MV-4-11 (cell line): ENCODE measurements around the gene CENPV.
A peak's percentile ranks its signal among the peaks of the same experiment; 100 is the strongest.
"Not testable (repeated sequence)": the region's sequence is repeated elsewhere in the genome, so short reads cannot be mapped to it uniquely, and the experiment has no call there.

Experiments used
- DNase-seq: peaks from one replicate; lab custom pipeline; 2025; lab: John Stamatoyannopoulos, UW

The CENPV gene

DNA sequence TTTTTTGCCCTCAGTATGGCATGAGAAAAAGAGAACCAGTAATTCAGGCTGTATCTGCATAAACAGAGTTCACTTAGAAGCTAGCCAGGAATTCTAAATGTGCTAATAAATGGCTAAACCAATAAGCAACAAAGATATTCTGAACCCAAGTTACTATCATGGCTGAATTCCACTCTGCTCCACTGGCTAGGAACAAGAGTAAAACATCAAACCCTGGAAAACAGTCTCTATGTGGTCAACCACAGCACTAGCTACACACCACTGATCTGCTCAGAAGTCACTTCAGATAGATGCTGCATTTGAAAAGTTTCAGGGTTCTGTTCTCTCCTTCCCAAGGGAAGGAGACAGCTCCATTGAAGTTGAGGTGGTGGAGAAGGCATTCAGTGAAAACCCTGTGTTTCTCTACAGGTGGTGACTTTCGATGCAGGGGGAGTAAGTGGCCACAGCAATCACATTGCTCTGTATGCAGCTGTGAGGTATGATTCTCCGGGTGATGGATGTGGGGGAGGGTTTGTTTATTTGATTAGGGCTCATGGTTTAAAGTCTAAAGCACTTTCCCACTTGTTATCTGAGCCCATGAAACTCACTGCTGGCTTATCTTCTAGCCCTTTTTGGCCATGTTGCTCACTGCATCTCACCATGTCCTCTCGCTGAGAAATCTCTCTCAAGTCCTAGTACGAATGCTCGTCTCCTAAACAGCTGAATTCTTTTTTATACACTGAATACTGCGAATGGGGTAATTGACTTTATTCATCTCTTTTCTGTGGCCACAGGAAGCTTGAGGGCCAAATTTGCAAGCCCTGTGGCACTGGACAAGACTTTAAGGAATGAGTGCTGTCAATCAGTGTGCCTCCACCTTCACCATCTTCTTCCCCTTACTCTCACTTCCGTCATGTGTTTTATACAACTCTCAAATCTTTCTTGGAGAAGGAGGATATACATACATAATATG is 39.9 kb downstream of the CENPV start:
- DNase-seq: no peak

DNA sequence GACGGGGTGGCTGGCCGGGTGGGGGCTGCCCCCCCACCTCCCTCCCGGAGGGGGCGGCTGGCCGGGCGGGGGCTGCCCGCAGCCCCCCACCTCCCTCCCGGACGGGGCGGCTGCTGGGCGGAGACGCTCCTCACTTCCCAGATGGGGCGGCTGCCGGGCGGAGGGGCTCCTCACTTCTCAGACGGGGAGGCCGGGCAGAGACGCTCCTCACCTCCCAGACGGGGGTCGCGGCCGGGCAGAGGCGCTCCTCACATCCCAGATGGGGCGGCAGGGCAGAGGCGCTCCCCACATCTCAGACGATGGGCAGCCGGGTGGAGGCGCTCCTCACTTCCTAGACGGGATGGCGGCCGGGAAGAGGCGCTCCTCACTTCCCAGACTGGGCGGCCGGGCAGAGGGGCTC is 41.2 kb downstream of the CENPV start:
- DNase-seq: not testable (repeated sequence)

DNA sequence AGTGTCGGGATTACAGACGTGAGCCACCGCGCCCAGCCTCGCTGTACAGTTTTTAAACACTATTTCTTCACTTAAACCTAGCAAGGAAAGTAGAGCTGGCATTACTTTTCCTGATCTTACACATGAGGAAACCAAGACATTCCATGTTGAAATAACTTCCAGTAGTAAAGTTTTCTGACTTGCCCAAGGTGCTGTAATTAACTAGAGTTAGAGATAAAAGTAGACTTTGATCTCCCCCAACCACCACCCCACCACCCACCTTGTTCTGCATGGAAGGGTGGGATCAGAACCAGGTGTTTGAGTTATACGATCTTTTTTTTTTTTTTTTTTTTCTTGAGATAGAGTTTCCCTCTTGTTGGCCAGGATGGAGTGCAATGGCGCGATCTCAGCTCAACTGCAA is 47.1 kb downstream of the CENPV start:
- no peak for DNase-seq

DNA sequence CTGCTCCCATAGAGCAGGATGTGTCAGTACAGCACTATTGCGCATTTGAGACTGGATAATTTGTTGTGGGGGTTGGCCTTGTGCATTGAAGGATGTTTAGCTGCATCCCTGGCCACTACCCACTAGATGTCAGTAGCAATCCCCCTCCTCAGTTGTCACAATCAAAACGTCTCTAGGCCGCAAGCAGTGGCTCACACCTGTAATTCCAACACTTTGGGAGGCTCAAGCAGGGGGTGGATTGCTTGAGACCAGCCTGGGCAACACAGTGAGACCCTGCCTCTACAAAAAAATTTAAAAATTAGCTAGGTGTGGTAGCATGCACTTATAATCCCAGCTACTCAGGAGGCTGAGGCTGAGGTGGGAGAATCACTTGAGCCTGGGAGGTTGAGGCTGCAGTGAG is 48.4 kb downstream of the CENPV start:
- peak; percentile 9 for DNase-seq

DNA sequence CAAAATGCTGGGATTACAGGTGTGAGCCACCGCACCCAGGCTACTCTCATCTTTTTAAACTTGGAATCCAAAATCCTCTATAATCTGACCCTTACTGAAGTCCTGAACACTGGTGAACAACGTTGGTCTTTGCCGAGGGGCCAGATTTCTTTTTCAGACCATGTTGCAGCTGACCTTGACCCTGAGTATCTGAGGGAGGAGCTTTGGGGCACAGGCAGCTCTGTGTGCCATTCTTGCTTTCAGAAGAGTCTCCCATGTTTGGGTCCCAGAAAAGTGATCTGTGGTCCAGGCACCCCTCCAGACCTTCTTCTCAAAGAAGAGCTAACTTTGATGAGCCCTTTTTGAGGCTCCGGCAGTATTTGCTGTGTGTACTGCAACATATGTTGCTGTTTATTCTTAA is 50.4 kb downstream of the CENPV start:
- DNase-seq: no peak

DNA sequence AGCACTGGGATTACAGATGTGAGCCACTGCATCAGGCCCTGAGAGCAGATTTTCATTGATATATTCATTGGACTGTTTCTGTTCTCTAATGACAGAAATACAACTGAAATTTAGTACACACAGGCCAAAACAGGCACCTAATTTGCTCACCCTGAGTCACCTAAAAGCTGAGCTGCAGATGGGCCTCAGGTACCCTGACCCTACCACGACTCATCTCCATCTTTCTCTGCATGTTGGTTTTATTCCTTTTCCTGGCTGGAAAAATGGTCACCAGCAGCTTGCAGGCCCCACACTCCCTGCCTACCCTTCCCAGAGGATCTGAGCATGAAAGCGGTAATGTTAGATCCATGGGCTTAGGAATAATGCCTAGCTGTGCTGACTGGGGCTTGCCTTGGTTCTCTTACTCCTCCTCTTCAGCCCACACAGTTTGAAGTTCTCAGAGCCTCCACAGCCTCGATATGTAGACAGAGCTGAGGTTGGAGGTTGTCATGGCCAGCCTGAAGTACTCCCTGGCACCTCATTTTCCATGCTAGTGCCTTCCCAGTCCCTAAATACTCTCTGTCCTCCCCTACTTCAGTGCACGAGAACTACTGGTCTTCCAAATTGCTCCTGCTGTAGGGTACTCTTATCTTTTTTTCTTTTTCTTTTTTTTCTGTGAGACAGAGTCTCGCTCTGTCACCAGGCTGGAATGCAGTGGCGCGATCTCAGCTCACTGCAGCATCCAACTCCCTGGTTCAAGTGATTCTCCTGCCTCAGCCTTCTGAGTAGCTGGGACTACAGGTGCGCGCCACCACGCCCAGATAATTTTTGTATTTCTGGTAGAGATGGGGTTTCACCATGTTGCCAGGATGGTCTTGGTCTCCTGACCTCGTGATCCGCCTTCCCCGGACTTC is 51.1 kb downstream of the CENPV start:
- no peak for DNase-seq

DNA sequence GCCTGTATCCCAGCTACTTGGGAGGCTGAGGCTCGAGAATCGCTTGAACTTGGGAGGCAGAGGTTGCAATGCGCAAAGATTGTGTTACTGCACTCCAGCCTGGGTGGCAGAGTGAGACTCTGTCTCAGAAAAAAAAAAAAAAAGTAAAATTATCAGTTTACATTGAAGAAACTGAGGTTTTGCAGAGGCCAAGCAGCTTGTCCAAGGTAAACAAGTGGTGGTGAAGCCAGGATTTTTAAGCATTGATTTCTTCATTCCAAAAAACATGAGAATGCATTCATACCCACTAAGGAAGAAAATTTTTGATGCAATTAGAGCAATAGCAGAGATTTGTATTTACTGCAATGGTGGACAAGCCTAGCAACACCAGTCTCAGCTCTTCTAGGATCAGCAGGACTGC is 52.7 kb downstream of the CENPV start:
- DNase-seq: no peak

DNA sequence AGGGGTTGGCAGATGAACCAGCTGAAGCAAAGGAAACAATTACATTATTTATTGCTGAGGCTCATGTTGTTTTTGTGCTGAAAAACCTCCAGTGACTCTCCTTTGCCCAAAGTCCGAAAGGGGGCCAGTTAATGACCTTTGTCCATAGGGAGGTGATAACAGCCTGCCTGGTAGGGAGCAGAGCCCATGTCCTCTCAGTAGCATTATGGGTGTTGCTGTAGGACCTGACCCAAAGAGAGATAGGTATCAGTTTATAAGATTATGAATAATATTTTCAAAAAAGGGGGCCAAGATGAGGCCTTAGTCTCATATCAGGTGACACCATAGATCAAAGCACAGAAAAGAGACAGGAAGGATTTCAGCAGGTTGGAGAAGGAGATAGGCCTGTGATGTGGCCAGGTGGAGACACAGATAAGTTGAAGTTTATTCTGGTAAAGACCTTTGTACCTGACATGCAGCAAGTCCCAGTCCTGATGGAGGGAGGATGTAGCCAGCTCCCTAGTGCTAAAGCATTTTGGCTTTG is 55.1 kb downstream of the CENPV start:
- DNase-seq: no peak

DNA sequence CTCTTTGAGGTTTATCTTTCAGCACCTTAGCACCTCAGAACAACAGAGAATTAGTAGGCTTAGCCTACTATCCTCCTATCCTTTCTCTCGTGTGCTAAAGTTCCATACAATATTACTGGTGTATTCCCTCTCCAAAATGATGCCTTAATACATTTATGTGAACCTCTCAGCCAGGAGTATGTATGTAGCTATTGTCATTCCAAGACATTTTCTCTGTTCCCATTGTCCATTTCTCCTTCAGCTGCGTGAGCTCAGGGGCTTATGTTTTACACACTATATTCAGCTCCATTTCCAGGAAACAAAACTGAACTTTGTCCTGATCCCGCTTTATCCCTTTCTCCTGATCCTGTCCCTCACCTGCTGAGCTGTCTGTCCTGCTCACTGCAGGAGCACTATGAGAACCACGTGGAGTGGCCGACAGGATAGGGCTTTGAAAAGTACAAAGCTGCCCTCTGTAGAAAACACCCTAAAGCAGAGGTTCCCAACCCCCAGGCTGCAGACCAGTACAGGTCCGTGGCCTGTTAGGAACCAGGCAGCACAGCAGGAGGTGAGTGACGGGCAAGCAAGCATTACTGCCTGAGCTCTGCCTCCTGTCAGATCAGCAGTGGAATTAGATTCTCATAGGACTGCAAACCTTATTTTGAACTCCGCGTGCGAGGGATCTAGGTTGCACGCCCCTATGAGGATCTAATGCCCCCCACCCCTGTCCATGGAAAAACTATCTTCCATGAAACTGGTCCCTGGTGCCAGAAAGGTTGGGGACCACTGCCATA is 55.7 kb downstream of the CENPV start:
- no peak for DNase-seq

DNA sequence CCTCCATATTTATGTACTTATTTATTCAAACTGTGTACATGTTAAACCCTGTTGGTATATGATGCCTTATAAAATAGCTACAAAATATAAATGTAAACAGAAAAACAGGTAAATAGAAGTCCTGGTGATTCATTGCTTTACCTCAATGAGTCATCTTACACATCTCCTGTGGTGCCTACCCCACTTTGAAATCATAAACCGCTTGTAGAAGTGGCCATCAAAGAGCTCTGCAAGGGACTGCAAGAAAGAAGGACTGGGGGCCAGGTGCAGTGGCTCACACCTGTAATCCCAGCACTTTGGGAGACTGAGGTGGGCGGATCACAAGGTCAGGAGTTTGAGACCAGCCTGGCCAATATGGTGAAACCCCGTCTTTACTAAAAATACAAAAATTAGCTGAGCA is 57.2 kb downstream of the CENPV start:
- DNase-seq: not testable (repeated sequence)

DNA sequence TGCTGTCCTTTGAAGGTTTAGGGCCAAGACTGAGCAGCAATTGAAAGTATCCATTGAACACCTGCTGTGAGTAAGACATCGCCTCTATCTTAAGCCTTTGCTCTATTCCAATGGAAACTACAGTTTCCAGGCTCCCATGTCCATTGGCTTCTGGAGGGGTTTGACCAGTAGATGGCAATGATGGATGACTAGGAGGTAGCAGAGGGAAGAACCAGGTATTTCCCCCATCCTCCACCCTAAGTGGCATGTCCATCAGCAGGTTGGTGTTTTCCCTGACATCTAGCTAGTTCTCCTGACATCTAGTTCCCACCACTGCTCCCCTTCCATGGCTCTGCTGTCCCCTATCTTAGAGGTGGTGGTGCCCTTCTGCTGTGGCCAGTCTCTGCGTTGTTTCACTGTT is 58.7 kb downstream of the CENPV start:
- DNase-seq: no peak

DNA sequence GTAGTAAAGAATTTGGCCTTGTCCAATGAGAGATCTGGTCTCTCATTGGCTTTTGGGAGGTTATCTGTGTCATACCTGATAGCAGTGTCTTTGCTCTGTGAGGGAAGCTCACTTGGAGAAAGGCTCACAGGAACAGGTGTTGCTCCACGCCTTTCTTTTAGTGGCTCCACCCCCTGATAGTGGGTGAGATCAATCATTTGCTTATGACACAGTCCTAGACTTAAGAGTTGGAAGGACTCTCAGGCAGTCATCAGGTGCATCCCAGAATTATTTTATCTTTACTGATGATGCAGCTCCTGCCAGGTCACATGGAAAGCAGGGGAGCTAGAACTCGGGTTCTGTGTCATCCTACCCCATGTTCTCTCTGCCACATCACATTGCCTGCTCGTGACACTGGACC is 59.3 kb downstream of the CENPV start:
- no peak for DNase-seq
